Measurements from ENCODE around the gene ANXA1. TPM values are rescaled to one million over a fixed set of nuclear protein-coding genes. Genes with fewer than 3 reads are reported as not detected.

Gene ANXA1
- total RNA-seq, 1 experiment from 2014 or later, result not detected

- H3K27ac ChIP-seq (ENCODE audit: low read length), result no peak overlapping the region
- no peak overlapping the region for H3K4me2 ChIP-seq (ENCODE audit: low read depth, low read length, poor library complexity, severe bottlenecking)
- H2AFZ ChIP-seq (ENCODE audit: low read length), result no peak overlapping the region
- H3K9me3 ChIP-seq (ENCODE audit: low read length), result no peaks in the 10 kb centered on the region
- H3K36me3 ChIP-seq (ENCODE audit: insufficient read depth, low read length), result no peaks in the 10 kb centered on the region
- H3K4me3 ChIP-seq (ENCODE audit: low read length), result no peak overlapping the region
- H3K4me1 ChIP-seq (ENCODE audit: low read length), result 0 out of 2 replicates have a peak, but pooled peaks cover 3% of the 10 kb centered on the region
- H3K27me3 ChIP-seq (ENCODE audit: low read length), result 0 out of 2 replicates have a peak, but pooled peaks cover 2% of the 10 kb centered on the region
- no peaks in the 10 kb centered on the region for H3K9me2 ChIP-seq (replicated peaks; ENCODE audit: insufficient read depth, low read length)
- no peak overlapping the region for H3K9ac ChIP-seq (ENCODE audit: low read length)
- DNase-seq, result no peak
- no peaks in the 10 kb centered on the region for H3K79me2 ChIP-seq (ENCODE audit: low read length)
- no peaks in the 10 kb centered on the region for H4K20me1 ChIP-seq (ENCODE audit: insufficient read depth, low read depth, low read length)
Measured at GRCh38 chr9:73146111-73146815, 5.4 kb upstream of the ANXA1 start.

- no peak overlapping the region for H2AFZ ChIP-seq (ENCODE audit: low read length)
- H3K27ac ChIP-seq (ENCODE audit: low read length), result no peak overlapping the region
- H3K4me3 ChIP-seq (ENCODE audit: low read length), result no peak overlapping the region
- H3K4me1 ChIP-seq (ENCODE audit: low read length), result 0 out of 2 replicates have a peak, but pooled peaks cover 3% of the 10 kb centered on the region
- H3K9me3 ChIP-seq (ENCODE audit: low read length), result no peaks in the 10 kb centered on the region
- H3K4me2 ChIP-seq (ENCODE audit: low read depth, low read length, poor library complexity, severe bottlenecking), result no peak overlapping the region
- H3K9me2 ChIP-seq (replicated peaks; ENCODE audit: insufficient read depth, low read length), result no peaks in the 10 kb centered on the region
- no peaks in the 10 kb centered on the region for H3K79me2 ChIP-seq (ENCODE audit: low read length)
- H3K36me3 ChIP-seq (ENCODE audit: insufficient read depth, low read length), result no peaks in the 10 kb centered on the region
- no peaks in the 10 kb centered on the region for H3K27me3 ChIP-seq (ENCODE audit: low read length)
- DNase-seq, result no peak
- H3K9ac ChIP-seq (ENCODE audit: low read length), result no peak overlapping the region
- H4K20me1 ChIP-seq (ENCODE audit: insufficient read depth, low read depth, low read length), result no peaks in the 10 kb centered on the region
Measured at GRCh38 chr9:73148447-73148937, 3.2 kb upstream of the ANXA1 start.

DNA sequence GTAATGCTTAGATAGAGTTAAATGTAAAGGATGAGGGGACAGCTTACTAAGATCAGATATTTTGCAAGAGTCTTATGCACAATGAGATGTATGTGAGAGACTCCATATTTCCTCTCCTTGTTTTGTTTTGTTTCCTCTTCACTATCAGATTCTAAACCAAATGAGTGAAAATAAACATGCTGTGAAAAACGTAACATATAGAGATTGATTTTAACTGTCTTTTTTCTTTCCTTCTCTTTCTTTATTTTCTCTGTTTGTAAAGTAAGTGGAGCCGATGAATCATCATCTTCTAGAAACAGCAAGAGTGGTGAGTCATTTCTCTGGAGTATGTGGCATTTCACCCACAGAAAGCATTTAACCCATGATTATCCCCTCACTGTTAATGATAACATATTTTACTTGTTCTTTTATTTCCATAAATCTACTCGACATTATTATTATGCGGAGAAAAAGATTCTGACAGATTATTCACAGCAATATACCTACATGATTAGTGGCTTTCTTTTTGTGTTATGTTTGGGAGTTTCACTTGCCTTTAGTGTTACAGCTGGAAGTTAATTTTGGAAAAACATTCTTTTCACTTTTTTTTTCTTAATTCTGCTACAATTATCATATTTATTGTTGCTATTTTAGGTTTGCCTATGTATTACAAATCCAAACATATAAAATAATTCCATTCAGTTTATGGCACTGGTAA is 2.1 kb upstream of the ANXA1 start:
- DNase-seq, result no peak

GRCh38 chr9:73152543-73152844 is 829 bp downstream of the ANXA1 start:
- no peaks in the 10 kb centered on the region for H3K4me1 ChIP-seq (ENCODE audit: low read length)
- no peak overlapping the region for H3K27ac ChIP-seq (ENCODE audit: low read length)
- no peaks in the 10 kb centered on the region for H3K79me2 ChIP-seq (ENCODE audit: low read length)
- H3K4me3 ChIP-seq (ENCODE audit: low read length), result no peak overlapping the region
- no peaks in the 10 kb centered on the region for H3K27me3 ChIP-seq (ENCODE audit: low read length)
- H4K20me1 ChIP-seq (ENCODE audit: insufficient read depth, low read depth, low read length), result no peaks in the 10 kb centered on the region
- no peaks in the 10 kb centered on the region for H3K9me3 ChIP-seq (ENCODE audit: low read length)
- no peak overlapping the region for H3K4me2 ChIP-seq (ENCODE audit: low read depth, low read length, poor library complexity, severe bottlenecking)
- no peak overlapping the region for H2AFZ ChIP-seq (ENCODE audit: low read length)
- H3K9ac ChIP-seq (ENCODE audit: low read length), result no peak overlapping the region
- no peaks in the 10 kb centered on the region for H3K9me2 ChIP-seq (replicated peaks; ENCODE audit: insufficient read depth, low read length)
- no peak for DNase-seq
- no peaks in the 10 kb centered on the region for H3K36me3 ChIP-seq (ENCODE audit: insufficient read depth, low read length)

More for the DNA sequence above, 2.1 kb upstream of the ANXA1 start:
- Histone ChIP-seq H2AFZ (ENCODE audit: low read length) (no peak overlapping the region), H3K4me1 (ENCODE audit: low read length) (0 out of 2 replicates have a peak, but pooled peaks cover 1% of the 10 kb centered on the region), H3K4me2 (ENCODE audit: low read depth, low read length, poor library complexity, severe bottlenecking) (no peak overlapping the region), H3K79me2 (ENCODE audit: low read length) (no peaks in the 10 kb centered on the region), H3K4me3 (ENCODE audit: low read length) (no peak overlapping the region), H3K9me2 (replicated peaks; ENCODE audit: insufficient read depth, low read length) (no peaks in the 10 kb centered on the region), H3K9me3 (ENCODE audit: low read length) (no peaks in the 10 kb centered on the region), H3K9ac (ENCODE audit: low read length) (no peak overlapping the region), H4K20me1 (ENCODE audit: insufficient read depth, low read depth, low read length) (no peaks in the 10 kb centered on the region), H3K36me3 (ENCODE audit: insufficient read depth, low read length) (no peaks in the 10 kb centered on the region), H3K27me3 (ENCODE audit: low read length) (no peaks in the 10 kb centered on the region), H3K27ac (ENCODE audit: low read length) (no peak overlapping the region)

- Histone ChIP-seq H3K9me3 (ENCODE audit: low read length) (no peaks in the 10 kb centered on the region), H3K9me2 (replicated peaks; ENCODE audit: insufficient read depth, low read length) (no peaks in the 10 kb centered on the region), H3K4me2 (ENCODE audit: low read depth, low read length, poor library complexity, severe bottlenecking) (no peak overlapping the region), H3K36me3 (ENCODE audit: insufficient read depth, low read length) (no peaks in the 10 kb centered on the region), H4K20me1 (ENCODE audit: insufficient read depth, low read depth, low read length) (no peaks in the 10 kb centered on the region), H3K27ac (ENCODE audit: low read length) (no peak overlapping the region), H3K4me3 (ENCODE audit: low read length) (no peak overlapping the region), H3K27me3 (ENCODE audit: low read length) (no peaks in the 10 kb centered on the region), H3K4me1 (ENCODE audit: low read length) (no peaks in the 10 kb centered on the region), H3K79me2 (ENCODE audit: low read length) (no peaks in the 10 kb centered on the region), H2AFZ (ENCODE audit: low read length) (no peak overlapping the region), H3K9ac (ENCODE audit: low read length) (no peak overlapping the region)
- DNase-seq, result no peak
Measured at GRCh38 chr9:73152953-73153352, 1.3 kb downstream of the ANXA1 start.

DNA sequence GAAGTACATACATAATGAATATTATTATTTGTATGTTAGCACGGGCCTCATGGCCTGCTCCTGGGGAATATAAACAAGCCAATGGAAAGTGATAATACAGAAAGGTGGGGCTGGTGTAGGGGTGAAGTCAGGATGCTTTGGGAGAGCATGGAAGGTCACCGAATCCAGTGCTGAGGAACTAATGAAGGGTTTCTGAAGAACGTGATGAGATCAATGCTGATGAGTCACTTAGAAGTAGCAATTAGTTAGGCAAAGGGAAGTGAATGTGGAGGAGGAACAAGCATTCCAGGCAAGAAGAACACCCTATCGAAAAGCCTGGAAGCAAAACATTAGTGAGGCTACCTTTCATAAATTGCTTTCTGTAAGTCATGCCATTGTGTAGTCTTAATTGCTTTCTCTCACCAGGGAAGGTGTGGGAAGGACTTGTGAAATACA is 2.1 kb downstream of the ANXA1 start:
- Histone ChIP-seq H3K9me2 (replicated peaks; ENCODE audit: insufficient read depth, low read length) (no peaks in the 10 kb centered on the region), H3K4me2 (ENCODE audit: low read depth, low read length, poor library complexity, severe bottlenecking) (no peak overlapping the region), H3K9ac (ENCODE audit: low read length) (no peak overlapping the region), H2AFZ (ENCODE audit: low read length) (no peak overlapping the region), H3K27ac (ENCODE audit: low read length) (no peak overlapping the region), H3K27me3 (ENCODE audit: low read length) (no peaks in the 10 kb centered on the region), H3K4me3 (ENCODE audit: low read length) (no peak overlapping the region), H3K36me3 (ENCODE audit: insufficient read depth, low read length) (no peaks in the 10 kb centered on the region), H4K20me1 (ENCODE audit: insufficient read depth, low read depth, low read length) (no peaks in the 10 kb centered on the region), H3K79me2 (ENCODE audit: low read length) (no peaks in the 10 kb centered on the region), H3K9me3 (ENCODE audit: low read length) (no peaks in the 10 kb centered on the region), H3K4me1 (ENCODE audit: low read length) (no peaks in the 10 kb centered on the region)
- no peak for DNase-seq

GRCh38 chr9:73154271-73154670 is 2.6 kb downstream of the ANXA1 start:
- Histone ChIP-seq H3K4me1 (ENCODE audit: low read length) (no peaks in the 10 kb centered on the region), H3K9ac (ENCODE audit: low read length) (no peak overlapping the region), H3K4me3 (ENCODE audit: low read length) (no peak overlapping the region), H3K79me2 (ENCODE audit: low read length) (no peaks in the 10 kb centered on the region), H3K9me3 (ENCODE audit: low read length) (no peaks in the 10 kb centered on the region), H2AFZ (ENCODE audit: low read length) (no peak overlapping the region), H3K4me2 (ENCODE audit: low read depth, low read length, poor library complexity, severe bottlenecking) (no peak overlapping the region), H3K27me3 (ENCODE audit: low read length) (no peaks in the 10 kb centered on the region), H3K9me2 (replicated peaks; ENCODE audit: insufficient read depth, low read length) (no peaks in the 10 kb centered on the region), H3K36me3 (ENCODE audit: insufficient read depth, low read length) (no peaks in the 10 kb centered on the region), H4K20me1 (ENCODE audit: insufficient read depth, low read depth, low read length) (no peaks in the 10 kb centered on the region), H3K27ac (ENCODE audit: low read length) (no peak overlapping the region)
- no peak for DNase-seq

DNA sequence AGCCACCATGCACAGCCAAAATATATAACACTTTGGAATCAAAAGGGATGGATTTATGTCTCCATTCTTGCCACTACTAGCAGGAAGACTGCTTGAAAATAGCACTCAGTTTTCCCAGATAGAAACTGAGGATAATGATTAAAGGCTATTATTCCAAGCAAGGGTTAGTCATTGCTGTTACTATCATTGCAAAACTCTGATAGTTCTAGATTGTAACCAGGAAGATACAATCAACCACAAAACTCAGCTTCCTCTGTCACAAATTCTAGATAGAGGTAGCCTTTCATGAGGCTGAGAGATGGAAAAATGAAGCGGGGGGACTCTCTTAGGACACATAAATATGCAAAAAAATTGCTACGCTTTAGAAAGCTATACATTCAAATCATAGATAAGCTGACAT is 3.1 kb downstream of the ANXA1 start:
- no peaks in the 10 kb centered on the region for H3K27me3 ChIP-seq (ENCODE audit: low read length)
- H3K9ac ChIP-seq (ENCODE audit: low read length), result no peak overlapping the region
- H3K79me2 ChIP-seq (ENCODE audit: low read length), result no peaks in the 10 kb centered on the region
- H3K4me1 ChIP-seq (ENCODE audit: low read length), result no peaks in the 10 kb centered on the region
- DNase-seq, result no peak
- H2AFZ ChIP-seq (ENCODE audit: low read length), result no peak overlapping the region
- H4K20me1 ChIP-seq (ENCODE audit: insufficient read depth, low read depth, low read length), result no peaks in the 10 kb centered on the region
- H3K27ac ChIP-seq (ENCODE audit: low read length), result no peak overlapping the region
- no peak overlapping the region for H3K4me2 ChIP-seq (ENCODE audit: low read depth, low read length, poor library complexity, severe bottlenecking)
- no peaks in the 10 kb centered on the region for H3K9me3 ChIP-seq (ENCODE audit: low read length)
- H3K36me3 ChIP-seq (ENCODE audit: insufficient read depth, low read length), result no peaks in the 10 kb centered on the region
- H3K9me2 ChIP-seq (replicated peaks; ENCODE audit: insufficient read depth, low read length), result no peaks in the 10 kb centered on the region
- H3K4me3 ChIP-seq (ENCODE audit: low read length), result no peak overlapping the region

Measured in Karpas-422 (cell line).